K562 (cell line): ENCODE measurements around the gene C1QTNF6. TPM values are rescaled to one million over a fixed set of nuclear protein-coding genes. Genes with fewer than 3 reads are reported as not detected.

ENCODE experiments used
- ATAC-seq: fragments of 200-7000 bp; cut with Tn5 transposase; 3 replicates; pipeline ENCODE4 v1.9.1; 2020; ENCODE audit warnings: moderate library complexity
- BruUV-seq: library from RNA; stranded (reverse); fragments of 400-500 nt; replicated peaks from 2 replicates; lab custom pipeline; 2021; lab: Mats Ljungman, UMichigan
- CTCF ChIA-PET: fragments of 300-600 bp; formaldehyde crosslinking; extraction: SDS; loops from one replicate; lab custom pipeline; 2021; ENCODE audit warnings: low intra/inter-chr PET ratio; lab: Yijun Ruan, JAX
- POLR2A ChIA-PET: fragments of 300-600, 350-650 bp; sonication (Branson Sonifier 250); formaldehyde crosslinking; extraction: SDS; loops from one replicate; lab custom pipeline; 2021; ENCODE audit warnings: antibody characterized with exemption, inconsistent platforms; lab: Yijun Ruan, JAX
- DNase-seq, 4 experiments: peaks; one replicate each; pipeline versions ENCODE4 v3.0.0 to v3.0.0-alpha.2; 2011 to 2018; ENCODE audit warnings: low spot score in 3 of 4, mixed read lengths in 3 of 4; ENCODE audit errors: extremely low read depth in 1 of 4
- FAIRE-seq: peaks from 2 replicates; lab custom pipeline; 2011; peaks lifted over from hg19 to GRCh38; lab: Jason Lieb, UNC
- H2AFZ ChIP-seq: 2 replicates; pipeline ENCODE4 v1.6.0; 2011; ENCODE audit warnings: low read depth, low read length, control low read depth, inconsistent platforms
- H3K27ac ChIP-seq: fragments of 200-600 bp; 3 replicates; pipeline ENCODE4 v1.8.0; 2011; ENCODE audit warnings: low read depth, mild to moderate bottlenecking, control low read depth, inconsistent platforms, low read length, moderate library complexity, mixed read lengths; ENCODE audit errors: extremely low read depth
- H3K27me3 ChIP-seq, 2 experiments: fragments of 300-600 bp in 1 of 2; 2 replicates in 1 of 2; 3 replicates in 1 of 2; pipeline versions ENCODE4 v1.6.0 to v1.8.0; 2011; ENCODE audit warnings: inconsistent platforms in 2 of 2, low read length in 2 of 2, mild to moderate bottlenecking in 1 of 2, mixed read lengths in 1 of 2, moderate library complexity in 1 of 2; ENCODE audit not compliant: control insufficient read depth in 2 of 2, insufficient read depth in 2 of 2
- H3K36me3 ChIP-seq: fragments of 300-600 bp; 3 replicates; pipeline ENCODE4 v1.8.0; 2011; ENCODE audit warnings: mild to moderate bottlenecking, low read length, inconsistent platforms; ENCODE audit not compliant: control insufficient read depth, insufficient read depth
- H3K4me1 ChIP-seq, 2 experiments: fragments of 200-600 bp in 1 of 2; replicated peaks in 1 of 2; 2 replicates in 1 of 2; 3 replicates in 1 of 2; pipeline versions ENCODE4 v1.5.1 to v1.8.0; 2011; ENCODE audit warnings: inconsistent platforms in 2 of 2, low read length in 2 of 2, mild to moderate bottlenecking in 1 of 2, mixed read lengths in 1 of 2, moderate library complexity in 1 of 2; ENCODE audit not compliant: control insufficient read depth in 2 of 2, insufficient read depth in 2 of 2
- H3K4me2 ChIP-seq: 2 replicates; pipeline ENCODE4 v1.6.1; 2011; ENCODE audit warnings: low read length, control low read depth, inconsistent platforms, mixed read lengths; ENCODE audit not compliant: insufficient read depth
- H3K4me3 ChIP-seq: fragments of 200-600 bp; sonication (generic), shearing (Covaris generic); 2 replicates; pipeline ENCODE4 v1.5.1; 2016; ENCODE audit warnings: control low read depth, inconsistent platforms
- H3K79me2 ChIP-seq: fragments of 200-600 bp; 3 replicates; pipeline ENCODE4 v1.8.0; 2011; ENCODE audit warnings: low read length, inconsistent platforms; ENCODE audit not compliant: control insufficient read depth, insufficient read depth
- H3K9ac ChIP-seq, 2 experiments: 2 replicates each; pipeline versions ENCODE4 v1.6.0 to v1.6.1; 2011; ENCODE audit warnings: low read depth in 2 of 2, low read length in 2 of 2, control low read depth in 1 of 2, inconsistent platforms in 1 of 2, mild to moderate bottlenecking in 1 of 2, mixed read lengths in 1 of 2; ENCODE audit not compliant: insufficient read depth in 1 of 2
- H3K9me1 ChIP-seq: one replicate; pipeline ENCODE4 v1.6.0; 2011; ENCODE audit warnings: inconsistent platforms, mild to moderate bottlenecking, low read length, moderate library complexity; ENCODE audit not compliant: control insufficient read depth, insufficient read depth
- H3K9me3 ChIP-seq: replicated peaks from 2 replicates; pipeline ENCODE4 v1.5.1; 2011; ENCODE audit warnings: low read depth, low read length, inconsistent platforms; ENCODE audit not compliant: control insufficient read depth, insufficient read depth
- H4K20me1 ChIP-seq: replicated peaks from 2 replicates; pipeline ENCODE4 v1.6.1; 2011; ENCODE audit warnings: low read length, inconsistent platforms, mixed read lengths; ENCODE audit not compliant: control insufficient read depth, insufficient read depth
- NFIX ChIP-seq: fragments of 250-450 bp; sonication (Bioruptor Pico); IDR thresholded peaks from 2 replicates; pipeline ENCODE4 v1.4.0; 2020; ENCODE audit warnings: low read depth, mild to moderate bottlenecking, moderate library complexity
- SMAD4 ChIP-seq: fragments of 250-450 bp; sonication (Bioruptor Pico); conservative IDR thresholded peaks from 2 replicates; pipeline ENCODE4 v1.8.0; 2021; ENCODE audit warnings: inconsistent platforms, mild to moderate bottlenecking, moderate library complexity
- XRCC5 ChIP-seq: fragments of 200-400 bp; formaldehyde crosslinking; IDR thresholded peaks from 2 replicates; pipeline ENCODE4 v1.6.1; 2017; ENCODE audit warnings: low read depth, mild to moderate bottlenecking, low read length
- WGBS: fragments of 100-300 bp; shearing (Covaris generic); methylation state at CpG from one replicate; pipeline ENCODE4 v1.1.6; 2016; ENCODE audit warnings: low coverage, mixed read lengths; ENCODE audit not compliant: insufficient coverage; ENCODE audit errors: missing lambda C conversion rate; 5-methylcytosine and 5-hydroxymethylcytosine counted together
- in situ Hi-C: fragments of 300-500 bp; cut with MboI; formaldehyde crosslinking; loops from 4 replicates; pipeline ENCODE4 v1.15.0; 2018; ENCODE audit warnings: inconsistent platforms, mixed read lengths
- intact Hi-C: fragments of 100-400 bp; cut with micrococcal nuclease; formaldehyde crosslinking; loops from 2 replicates; pipeline ENCODE4 v1.14.2; 2022
- polyA plus RNA-seq, 8 experiments: library from polyadenylated mRNA; depleted of rRNA in 4 of 8; stranded (reverse) in 5 of 8; unstranded in 3 of 8; fragments of >200 nt; fragmentation: Nextera tagmentation in 2 of 8; fragmentation: Illumina TruSeq in 1 of 8; extraction: Ambion mirVana in 2 of 8; extraction: Trizol in 1 of 8; gene quantifications; 2 replicates each; pipeline versions ENCODE4 v1.2.1 to v1.2.3, GENCODE V29; 2011 to 2014; ENCODE audit warnings: inconsistent platforms in 1 of 8, missing spikeins in 1 of 8
- total RNA-seq, 7 experiments: library from RNA; depleted of rRNA in 6 of 7; stranded (reverse); fragments of >200 nt in 6 of 7; fragmentation: Illumina TruSeq in 2 of 7; extraction: Trizol in 2 of 7; gene quantifications; 2 replicates each; pipeline versions ENCODE4 v1.2.1 to v1.2.3, GENCODE V29; 2011 to 2021; ENCODE audit warnings: low replicate concordance in 1 of 7
- TF ChIP-seq, protein P1 (sequence below), 2 experiments: fragments of 450-650 bp; conservative IDR thresholded peaks; 2 replicates each; pipeline ENCODE4 v1.6.1; 2017; ENCODE audit warnings: mild to moderate bottlenecking in 2 of 2, moderate library complexity in 2 of 2
- TF ChIP-seq, protein P2 (sequence below), 2 experiments: fragments of 450-650 bp in 1 of 2; sonication (generic) in 1 of 2; formaldehyde crosslinking; conservative IDR thresholded peaks; 2 replicates each; pipeline versions ENCODE4 v1.4.0 to v1.8.1; 2020 to 2022; ENCODE audit warnings: mild to moderate bottlenecking in 1 of 2, missing genetic modification reagents in 1 of 2

C1QTNF6 gene
- total and polyA plus RNA-seq, 9 of the 15 experiments (the other 6 are each of a cell fraction or from before 2014, with no cell fraction given) = 0.18 to 0.92 (median 0.55) TPM

DNA sequence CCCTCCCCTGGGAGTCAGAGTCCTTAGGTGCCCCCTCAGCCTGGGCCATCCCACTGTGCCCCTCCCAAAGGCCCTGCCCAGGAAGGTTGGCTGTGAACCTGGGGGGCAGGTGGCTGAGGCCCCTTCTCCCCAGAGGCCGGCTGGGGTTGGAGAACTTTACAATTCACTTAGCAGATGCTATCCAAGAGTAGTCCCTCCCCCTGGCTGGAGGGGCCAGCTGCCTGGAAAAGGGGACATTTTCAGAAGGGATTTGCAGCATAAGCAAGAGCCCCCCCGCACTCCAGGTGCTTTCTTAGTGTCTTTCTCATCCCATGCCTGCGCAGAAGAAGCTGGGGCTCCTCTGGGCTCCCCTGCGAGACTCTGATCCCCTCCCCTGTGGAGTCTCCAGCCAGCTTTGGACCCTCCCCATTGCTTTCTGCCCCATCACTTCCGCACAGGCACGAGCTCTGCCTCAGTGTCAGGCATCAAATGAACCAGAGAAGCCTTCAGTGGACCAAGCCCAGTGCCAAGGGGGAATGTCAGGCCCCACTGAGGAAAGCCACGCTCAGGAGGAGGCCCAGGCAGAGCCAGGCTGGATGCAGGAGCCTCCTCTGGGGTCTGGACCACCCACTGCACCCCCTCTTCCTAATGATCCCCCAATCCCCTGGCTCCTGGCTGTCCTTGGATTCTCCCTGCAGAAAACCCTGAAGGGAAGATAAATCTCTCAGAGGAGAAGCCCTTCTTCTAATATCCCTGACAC, 20.5 kb upstream of the C1QTNF6 start:
- TF ChIP-seq NFIX (no peak), XRCC5 (no peak), SMAD4 (no peak)
- TF ChIP-seq, protein P1, sequence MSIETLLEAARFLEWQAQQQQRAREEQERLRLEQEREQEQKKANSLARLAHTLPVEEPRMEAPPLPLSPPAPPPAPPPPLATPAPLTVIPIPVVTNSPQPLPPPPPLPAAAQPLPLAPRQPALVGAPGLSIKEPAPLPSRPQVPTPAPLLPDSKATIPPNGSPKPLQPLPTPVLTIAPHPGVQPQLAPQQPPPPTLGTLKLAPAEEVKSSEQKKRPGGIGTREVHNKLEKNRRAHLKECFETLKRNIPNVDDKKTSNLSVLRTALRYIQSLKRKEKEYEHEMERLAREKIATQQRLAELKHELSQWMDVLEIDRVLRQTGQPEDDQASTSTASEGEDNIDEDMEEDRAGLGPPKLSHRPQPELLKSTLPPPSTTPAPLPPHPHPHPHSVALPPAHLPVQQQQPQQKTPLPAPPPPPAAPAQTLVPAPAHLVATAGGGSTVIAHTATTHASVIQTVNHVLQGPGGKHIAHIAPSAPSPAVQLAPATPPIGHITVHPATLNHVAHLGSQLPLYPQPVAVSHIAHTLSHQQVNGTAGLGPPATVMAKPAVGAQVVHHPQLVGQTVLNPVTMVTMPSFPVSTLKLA (conservative IDR thresholded peaks at IDR 0.05) = no peak
- TF ChIP-seq, protein P2, sequence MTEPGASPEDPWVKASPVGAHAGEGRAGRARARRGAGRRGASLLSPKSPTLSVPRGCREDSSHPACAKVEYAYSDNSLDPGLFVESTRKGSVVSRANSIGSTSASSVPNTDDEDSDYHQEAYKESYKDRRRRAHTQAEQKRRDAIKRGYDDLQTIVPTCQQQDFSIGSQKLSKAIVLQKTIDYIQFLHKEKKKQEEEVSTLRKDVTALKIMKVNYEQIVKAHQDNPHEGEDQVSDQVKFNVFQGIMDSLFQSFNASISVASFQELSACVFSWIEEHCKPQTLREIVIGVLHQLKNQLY (CRISPR knock-in tag; conservative IDR thresholded peaks at IDR 0.05) = no peak
- TF ChIP-seq, all 486 proteins: peak for 0
- no peak overlapping the region for H2AFZ ChIP-seq
- H3K4me3 ChIP-seq = no peak overlapping the region
- no peaks in the 10 kb centered on the region for H3K36me3 ChIP-seq
- DNase-seq (no peak), FAIRE-seq (no peak), ATAC-seq (no peak)
- H3K9me3 ChIP-seq = no peaks in the 10 kb centered on the region
- in situ Hi-C loops (no loop called here), intact Hi-C loops (no loop called here)
- H3K9ac ChIP-seq = no peak overlapping the region
- H3K4me2 ChIP-seq = no peak overlapping the region
- peaks cover 0 to 29% of the 10 kb centered on the region in 2 experiments; a peak in 3 of 5 replicates for H3K4me1 ChIP-seq
- no peaks in the 10 kb centered on the region for H3K79me2 ChIP-seq
- ChIA-PET POLR2A (interaction anchor here (1.0 to 1.4 kb wide), 2 partner anchors 9 to 34 kb away, joined by 3 to 4 read pairs; no protein-coding TSS in a partner anchor), CTCF (no interaction called here)
- BruUV-seq = no TSS peak
- H4K20me1 ChIP-seq = no peaks in the 10 kb centered on the region
- WGBS = 6% methylated on average over 6 of the region's 7 CpGs
- no peaks in the 10 kb centered on the region for H3K9me1 ChIP-seq
- H3K27me3 ChIP-seq = peaks cover 0 to 10% of the 10 kb centered on the region in 2 experiments; a peak in 2 of 5 replicates
- H3K27ac ChIP-seq = no peak overlapping the region
